Left lung (tissue), 10 donors: Measurements from ENCODE around the gene HAUS7. TPM values are rescaled to one million over a fixed set of nuclear protein-coding genes. Genes with fewer than 3 reads are reported as not detected.

Experiments used
- ATAC-seq: fragments of 200-7000 bp; cut with Tn5 transposase; one replicate; pipeline ENCODE4 v1.9.1; 2020; ENCODE audit warnings: moderate library complexity
- DNase-seq, 4 donors: peaks; one replicate each; pipeline ENCODE4 v3.0.0-alpha.2; 2013 to 2020
- H3K27ac ChIP-seq, 2 donors: fragments of 200-600 bp; sonication (generic) in 1 of 2; one replicate each; pipeline versions ENCODE4 v1.5.0 to v1.8.0; 2020 to 2021
- H3K27me3 ChIP-seq, 2 donors: fragments of 200-600 bp; sonication (generic) in 1 of 2; one replicate each; pipeline versions ENCODE4 v1.5.0 to v1.8.0; 2020 to 2021
- H3K36me3 ChIP-seq, 2 donors: fragments of 200-600 bp; sonication (generic) in 1 of 2; one replicate each; pipeline versions ENCODE4 v1.5.0 to v1.8.0; 2020 to 2021
- H3K4me1 ChIP-seq, 2 donors: fragments of 200-600 bp; one replicate each; pipeline ENCODE4 v1.8.0; 2021
- H3K4me3 ChIP-seq, 2 donors: fragments of 200-600 bp; sonication (generic) in 1 of 2; one replicate each; pipeline versions ENCODE4 v1.5.0 to v1.8.0; 2020 to 2021; ENCODE audit warnings: mild to moderate bottlenecking in 1 of 2
- H3K9me3 ChIP-seq, 2 donors: fragments of 200-600 bp; sonication (generic) in 1 of 2; one replicate each; pipeline versions ENCODE4 v1.5.0 to v1.8.0; 2020 to 2021
- intact Hi-C, 2 donors: fragments of 100-400 bp; cut with DNase I; formaldehyde crosslinking; loops; one replicate each; pipeline versions ENCODE4 v1.11.2 to v1.14.2; 2022
- polyA plus RNA-seq, 6 donors: library from polyadenylated mRNA; unstranded; fragments of 120-200 nt; gene quantifications; one replicate each; pipeline ENCODE4 v1.2.1, GENCODE V29; 2013; ENCODE audit not compliant: insufficient read length in 6 of 6
- total RNA-seq, 2 donors: library from RNA; stranded (reverse); fragmentation: NEBNext Ultra II Directional; extraction: Animal tissue kit (Norgen Biotek cat#: 25700); gene quantifications; one replicate each; pipeline ENCODE4 v1.2.1, GENCODE V29; 2021
- TF ChIP-seq, protein P1 (sequence below), 2 donors: fragments of 200-600 bp; sonication (generic) in 1 of 2; IDR thresholded peaks; one replicate each; pipeline versions ENCODE4 v1.5.0 to v1.8.0; 2021; ENCODE audit warnings: antibody characterized with exemption in 2 of 2
- donor health status: DM: no; HTN: yes; CAD: no.
- donor health status: DM: no; HTN: no; CAD: no.

HAUS7 gene
- total and polyA plus RNA-seq, 8 donors, result 20.1 to 42.4 (median 33.7) TPM

DNA sequence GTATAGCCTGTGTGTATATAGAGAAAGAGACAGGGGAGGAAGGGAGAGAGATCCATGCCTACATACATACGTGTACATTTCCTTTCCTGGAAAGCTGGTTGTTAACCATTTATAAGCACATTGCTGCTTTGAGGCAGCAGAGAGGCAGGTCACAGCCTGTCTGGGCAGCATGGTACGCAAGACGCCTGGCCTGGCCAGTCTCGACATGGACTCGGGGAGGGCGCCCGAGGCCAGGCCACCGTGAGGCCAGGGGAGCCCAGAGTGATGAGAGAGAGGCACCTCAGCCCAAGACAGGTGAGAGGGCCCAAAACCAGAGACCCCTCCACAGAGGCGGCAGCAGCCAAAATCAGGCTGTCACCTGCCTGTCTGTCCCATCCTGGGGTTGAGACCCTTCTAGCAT, 28.4 kb downstream of the HAUS7 start:
- no peak for ATAC-seq

DNA sequence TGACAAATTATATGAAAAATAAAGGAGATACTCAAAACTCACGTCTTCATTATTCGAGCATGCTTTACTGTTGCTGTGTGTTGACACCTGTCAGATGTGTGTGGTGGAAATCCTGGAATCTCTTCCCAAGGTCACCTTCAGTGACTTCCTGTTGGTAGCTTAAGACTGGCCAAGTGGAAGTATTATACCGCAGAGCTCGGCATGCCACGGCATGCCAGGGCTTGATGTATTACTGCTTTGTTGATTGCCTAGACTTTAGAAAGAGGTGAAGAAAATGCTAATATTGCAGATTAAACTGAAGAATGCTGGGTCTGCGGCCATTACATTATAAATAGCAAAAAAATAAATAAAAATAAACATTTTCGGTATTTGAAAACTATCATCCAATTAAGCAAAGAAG, 29.1 kb downstream of the HAUS7 start:
- TF ChIP-seq, protein P1, sequence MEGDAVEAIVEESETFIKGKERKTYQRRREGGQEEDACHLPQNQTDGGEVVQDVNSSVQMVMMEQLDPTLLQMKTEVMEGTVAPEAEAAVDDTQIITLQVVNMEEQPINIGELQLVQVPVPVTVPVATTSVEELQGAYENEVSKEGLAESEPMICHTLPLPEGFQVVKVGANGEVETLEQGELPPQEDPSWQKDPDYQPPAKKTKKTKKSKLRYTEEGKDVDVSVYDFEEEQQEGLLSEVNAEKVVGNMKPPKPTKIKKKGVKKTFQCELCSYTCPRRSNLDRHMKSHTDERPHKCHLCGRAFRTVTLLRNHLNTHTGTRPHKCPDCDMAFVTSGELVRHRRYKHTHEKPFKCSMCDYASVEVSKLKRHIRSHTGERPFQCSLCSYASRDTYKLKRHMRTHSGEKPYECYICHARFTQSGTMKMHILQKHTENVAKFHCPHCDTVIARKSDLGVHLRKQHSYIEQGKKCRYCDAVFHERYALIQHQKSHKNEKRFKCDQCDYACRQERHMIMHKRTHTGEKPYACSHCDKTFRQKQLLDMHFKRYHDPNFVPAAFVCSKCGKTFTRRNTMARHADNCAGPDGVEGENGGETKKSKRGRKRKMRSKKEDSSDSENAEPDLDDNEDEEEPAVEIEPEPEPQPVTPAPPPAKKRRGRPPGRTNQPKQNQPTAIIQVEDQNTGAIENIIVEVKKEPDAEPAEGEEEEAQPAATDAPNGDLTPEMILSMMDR (IDR thresholded peaks at IDR 0.05), result no peak
- no peak for DNase-seq
- H3K27ac ChIP-seq, result no peak overlapping the region

More for the DNA sequence above, 28.4 kb downstream of the HAUS7 start:
- Histone ChIP-seq H3K4me1 (no peaks in the 10 kb centered on the region), H3K4me3 (no peak overlapping the region), H3K27me3 (no peaks in the 10 kb centered on the region), H3K27ac (no peak overlapping the region), H3K36me3 (peaks cover 0 to 2% of the 10 kb centered on the region in 2 donors), H3K9me3 (no peaks in the 10 kb centered on the region)
- TF ChIP-seq, protein P1 (IDR thresholded peaks at IDR 0.05), result no peak
- DNase-seq, result no peak
- intact Hi-C loops, result no loop called here

DNA sequence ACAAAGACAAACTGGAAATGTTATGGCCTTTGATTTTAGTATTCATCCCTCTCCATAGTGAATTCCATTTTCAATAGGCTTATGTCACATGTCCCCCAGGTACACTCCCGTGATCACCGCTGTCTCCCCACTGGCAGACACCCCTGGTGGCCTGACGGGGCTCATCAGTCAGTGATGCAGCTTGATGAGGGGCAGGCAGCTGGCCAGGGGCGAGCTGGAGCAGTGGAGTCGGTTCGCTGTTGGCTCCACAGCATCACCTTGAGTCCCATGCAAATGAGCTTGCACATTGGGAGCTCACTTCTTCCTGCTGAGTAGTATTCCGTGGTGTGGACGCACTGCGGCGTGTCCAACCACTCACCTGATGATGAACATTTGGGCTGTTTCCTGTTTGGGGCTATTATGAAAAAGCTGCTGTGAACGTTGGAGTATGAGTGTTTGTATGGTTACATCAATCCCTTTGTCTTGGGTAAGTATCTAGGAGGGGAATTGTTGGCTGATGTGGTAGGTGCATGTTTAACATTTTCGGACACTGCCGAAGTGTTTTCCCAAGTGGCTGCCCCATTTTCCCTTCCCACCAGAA, 29.7 kb downstream of the HAUS7 start:
- intact Hi-C loops, result no loop called here
- no peaks in the 10 kb centered on the region for H3K9me3 ChIP-seq
- no peak overlapping the region for H3K27ac ChIP-seq
- H3K4me3 ChIP-seq, result no peak overlapping the region
- no peaks in the 10 kb centered on the region for H3K36me3 ChIP-seq
- TF ChIP-seq, protein P1 (IDR thresholded peaks at IDR 0.05), result no peak
- ATAC-seq (no peak), DNase-seq (no peak)
- H3K27me3 ChIP-seq, result no peaks in the 10 kb centered on the region
- H3K4me1 ChIP-seq, result no peaks in the 10 kb centered on the region

More for the DNA sequence above, 29.1 kb downstream of the HAUS7 start:
- no peaks in the 10 kb centered on the region for H3K9me3 ChIP-seq
- no peak for ATAC-seq
- H3K27me3 ChIP-seq, result no peaks in the 10 kb centered on the region
- intact Hi-C loops, result no loop called here
- no peaks in the 10 kb centered on the region for H3K4me1 ChIP-seq
- no peak overlapping the region for H3K4me3 ChIP-seq
- H3K36me3 ChIP-seq, result no peaks in the 10 kb centered on the region

DNA sequence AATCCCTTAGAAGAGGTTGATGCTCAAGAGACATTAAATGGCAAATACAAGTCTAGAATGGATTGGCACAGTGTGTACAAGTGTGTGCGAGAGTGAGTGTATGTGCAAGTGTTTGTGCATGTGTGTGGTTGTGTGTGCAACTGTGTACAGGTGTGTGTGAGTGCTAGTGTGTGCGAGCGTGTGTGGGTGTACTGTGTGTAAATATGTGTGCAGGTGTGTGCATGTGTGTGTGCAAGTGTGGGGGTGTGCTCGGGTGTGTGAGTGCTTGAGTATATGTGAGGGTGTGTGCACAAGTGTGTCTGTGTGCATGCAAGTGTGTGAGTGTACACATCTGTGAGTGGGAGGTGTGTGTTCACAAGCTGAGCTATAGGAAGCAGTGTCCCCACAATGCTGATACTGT, 30.4 kb downstream of the HAUS7 start:
- no peak for DNase-seq
- H3K27me3 ChIP-seq, result no peaks in the 10 kb centered on the region
- no peaks in the 10 kb centered on the region for H3K9me3 ChIP-seq
- intact Hi-C loops, result no loop called here
- no peak overlapping the region for H3K4me3 ChIP-seq
- no peaks in the 10 kb centered on the region for H3K4me1 ChIP-seq
- no peaks in the 10 kb centered on the region for H3K36me3 ChIP-seq
- TF ChIP-seq, protein P1 (IDR thresholded peaks at IDR 0.05), result no peak
- no peak overlapping the region for H3K27ac ChIP-seq
- no peak for ATAC-seq

DNA sequence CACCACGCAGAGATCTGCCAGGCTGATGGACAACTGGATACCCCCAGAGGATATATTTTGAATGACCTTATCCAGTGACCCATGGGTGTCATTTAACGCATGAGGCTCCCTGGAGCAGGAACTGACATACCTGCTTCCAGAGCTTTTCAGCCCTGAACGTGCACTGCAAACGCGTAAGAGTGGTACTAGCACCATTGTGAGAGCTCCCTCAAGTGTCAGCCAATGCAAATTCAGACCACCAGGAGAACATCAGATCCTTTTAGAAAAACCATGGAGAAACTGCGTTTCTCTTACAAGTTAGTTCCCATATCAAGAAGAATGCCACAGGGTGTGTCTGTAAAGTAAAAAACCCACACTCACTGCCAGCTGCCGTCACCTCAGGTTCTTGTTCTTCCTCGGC, 31.8 kb downstream of the HAUS7 start:
- Histone ChIP-seq H3K4me3 (no peak overlapping the region), H3K4me1 (no peaks in the 10 kb centered on the region), H3K27me3 (no peaks in the 10 kb centered on the region), H3K36me3 (no peaks in the 10 kb centered on the region), H3K27ac (no peak overlapping the region), H3K9me3 (no peaks in the 10 kb centered on the region)
- ATAC-seq (no peak), DNase-seq (no peak)
- intact Hi-C loops, result no loop called here
- TF ChIP-seq, protein P1 (IDR thresholded peaks at IDR 0.05), result no peak
